Memory B cell (primary cell): Measurements from ENCODE around the gene COL4A2.
A peak's percentile ranks its signal among the peaks of the same experiment; 100 is the strongest.
"Not testable (repeated sequence)": the region's sequence is repeated elsewhere in the genome, so short reads cannot be mapped to it uniquely, and the experiment has no call there.

Source experiments
- ATAC-seq: fragments of 150-1000 bp; cut with Tn5 transposase; 2 replicates; pipeline ENCODE4 v1.10.0; 2021; ENCODE audit warnings: low read depth, mild to moderate bottlenecking, moderate library complexity
- DNase-seq, 2 donors: peaks; one replicate each; pipeline ENCODE4 v3.0.0; 2022; ENCODE audit warnings: low spot score in 2 of 2
- H3K27ac Mint-ChIP-seq: one replicate; pipeline ENCODE4 v1.8.0; 2022; ENCODE audit warnings: mild to moderate bottlenecking, moderate library complexity, mixed read lengths
- H3K27me3 Mint-ChIP-seq: one replicate; pipeline ENCODE4 v1.8.0; 2022; ENCODE audit warnings: mixed read lengths
- H3K36me3 Mint-ChIP-seq: one replicate; pipeline ENCODE4 v1.8.0; 2022; ENCODE audit warnings: mild to moderate bottlenecking, mixed read lengths
- H3K4me1 Mint-ChIP-seq: one replicate; pipeline ENCODE4 v1.8.0; 2022; ENCODE audit warnings: mixed read lengths
- H3K4me3 Mint-ChIP-seq: one replicate; pipeline ENCODE4 v1.8.0; 2022; ENCODE audit warnings: mild to moderate bottlenecking, moderate library complexity, mixed read lengths
- H3K9me3 Mint-ChIP-seq: one replicate; pipeline ENCODE4 v1.8.0; 2022; ENCODE audit warnings: mixed read lengths

COL4A2 gene

GRCh38 chr13:110450016-110450900, 143.2 kb downstream of the COL4A2 start:
- Mint-ChIP-seq H3K4me3 (no peak overlapping the region), H3K36me3 (no peaks in the 10 kb centered on the region), H3K9me3 (no peaks in the 10 kb centered on the region), H3K4me1 (peaks cover 8% of the 10 kb centered on the region), H3K27me3 (peaks cover 18% of the 10 kb centered on the region), H3K27ac (no peak overlapping the region)
- ATAC-seq (no peak), DNase-seq (no peak)

- no peak for DNase-seq
- Mint-ChIP-seq H3K9me3 (no peaks in the 10 kb centered on the region), H3K4me3 (no peak overlapping the region), H3K27ac (no peak overlapping the region), H3K36me3 (no peaks in the 10 kb centered on the region), H3K27me3 (peaks cover 14% of the 10 kb centered on the region), H3K4me1 (peaks cover 7% of the 10 kb centered on the region)
- ATAC-seq = no peak
These were observed 144.1 kb downstream of the COL4A2 start for GRCh38 chr13:110450941-110451730.

GRCh38 chr13:110453091-110453490, 146.0 kb downstream of the COL4A2 start:
- H3K27me3 Mint-ChIP-seq, H3K27ac Mint-ChIP-seq, H3K4me1 Mint-ChIP-seq, H3K9me3 Mint-ChIP-seq, ATAC-seq, H3K36me3 Mint-ChIP-seq, H3K4me3 Mint-ChIP-seq, DNase-seq: not testable (repeated sequence)

GRCh38 chr13:110453797-110454196, 146.7 kb downstream of the COL4A2 start:
- no peak for ATAC-seq
- Mint-ChIP-seq H3K4me3 (no peak overlapping the region), H3K36me3 (no peaks in the 10 kb centered on the region), H3K4me1 (peaks cover 6% of the 10 kb centered on the region), H3K27ac (no peak overlapping the region), H3K27me3 (peaks cover 8% of the 10 kb centered on the region), H3K9me3 (no peaks in the 10 kb centered on the region)
- no peak for DNase-seq

- peaks cover 8% of the 10 kb centered on the region for H3K27me3 Mint-ChIP-seq
- DNase-seq (no peak), ATAC-seq (no peak)
- peaks cover 11% of the 10 kb centered on the region for H3K4me1 Mint-ChIP-seq
- H3K27ac Mint-ChIP-seq = no peak overlapping the region
- H3K9me3 Mint-ChIP-seq = no peaks in the 10 kb centered on the region
- no peak overlapping the region for H3K4me3 Mint-ChIP-seq
- H3K36me3 Mint-ChIP-seq = no peaks in the 10 kb centered on the region
These were observed 147.3 kb downstream of the COL4A2 start for GRCh38 chr13:110454227-110454859.

GRCh38 chr13:110454956-110455355, 147.9 kb downstream of the COL4A2 start:
- ATAC-seq (no peak), DNase-seq (no peak)
- Mint-ChIP-seq H3K9me3 (no peaks in the 10 kb centered on the region), H3K4me1 (peaks cover 11% of the 10 kb centered on the region), H3K27ac (no peak overlapping the region), H3K27me3 (peaks cover 6% of the 10 kb centered on the region), H3K36me3 (no peaks in the 10 kb centered on the region), H3K4me3 (no peak overlapping the region)

GRCh38 chr13:110455444-110455843, 148.4 kb downstream of the COL4A2 start:
- H3K9me3 Mint-ChIP-seq = no peaks in the 10 kb centered on the region
- no peak for ATAC-seq
- no peak overlapping the region for H3K4me3 Mint-ChIP-seq
- H3K36me3 Mint-ChIP-seq = no peaks in the 10 kb centered on the region
- peaks cover 6% of the 10 kb centered on the region for H3K27me3 Mint-ChIP-seq
- peaks cover 11% of the 10 kb centered on the region for H3K4me1 Mint-ChIP-seq
- no peak for DNase-seq
- no peak overlapping the region for H3K27ac Mint-ChIP-seq

GRCh38 chr13:110455941-110456340, 148.9 kb downstream of the COL4A2 start:
- ATAC-seq = peak; percentile 94
- Mint-ChIP-seq H3K9me3 (no peaks in the 10 kb centered on the region), H3K27me3 (peaks cover 6% of the 10 kb centered on the region)

GRCh38 chr13:110456550-110456949, 149.5 kb downstream of the COL4A2 start:
- H3K4me1 Mint-ChIP-seq = peaks cover 11% of the 10 kb centered on the region
- no peaks in the 10 kb centered on the region for H3K9me3 Mint-ChIP-seq
- no peak for DNase-seq
- no peaks in the 10 kb centered on the region for H3K36me3 Mint-ChIP-seq
- no peak overlapping the region for H3K27ac Mint-ChIP-seq
- ATAC-seq = no peak
- no peak overlapping the region for H3K4me3 Mint-ChIP-seq
- H3K27me3 Mint-ChIP-seq = peaks cover 6% of the 10 kb centered on the region

More at GRCh38 chr13:110455941-110456340, 148.9 kb downstream of the COL4A2 start:
- H3K4me1 Mint-ChIP-seq = peaks cover 11% of the 10 kb centered on the region
- no peaks in the 10 kb centered on the region for H3K36me3 Mint-ChIP-seq
- H3K4me3 Mint-ChIP-seq = peak overlapping the region; percentile 45
- H3K27ac Mint-ChIP-seq = no peak overlapping the region
- peak; percentile 67 to 68 for DNase-seq

- Mint-ChIP-seq H3K27me3 (peaks cover 6% of the 10 kb centered on the region), H3K36me3 (no peaks in the 10 kb centered on the region), H3K4me1 (peaks cover 11% of the 10 kb centered on the region), H3K27ac (no peak overlapping the region), H3K4me3 (no peak overlapping the region), H3K9me3 (no peaks in the 10 kb centered on the region)
- no peak for ATAC-seq
- no peak for DNase-seq
These were observed 150.3 kb downstream of the COL4A2 start for GRCh38 chr13:110457361-110457760.

- Mint-ChIP-seq H3K4me1 (peaks cover 11% of the 10 kb centered on the region), H3K9me3 (no peaks in the 10 kb centered on the region), H3K27ac (no peak overlapping the region), H3K4me3 (no peak overlapping the region), H3K36me3 (no peaks in the 10 kb centered on the region), H3K27me3 (peaks cover 6% of the 10 kb centered on the region)
- ATAC-seq (no peak), DNase-seq (no peak)
These were observed 150.9 kb downstream of the COL4A2 start for GRCh38 chr13:110458017-110458416.

GRCh38 chr13:110458594-110459365, 151.7 kb downstream of the COL4A2 start:
- peaks cover 13% of the 10 kb centered on the region for H3K4me1 Mint-ChIP-seq
- peak overlapping the region; percentile 73 for H3K27ac Mint-ChIP-seq
- H3K4me3 Mint-ChIP-seq = no peak overlapping the region
- H3K36me3 Mint-ChIP-seq = no peaks in the 10 kb centered on the region
- no peaks in the 10 kb centered on the region for H3K9me3 Mint-ChIP-seq
- ATAC-seq (peak; percentile 34), DNase-seq (no peak)
- peaks cover 6% of the 10 kb centered on the region for H3K27me3 Mint-ChIP-seq

- H3K36me3 Mint-ChIP-seq = no peaks in the 10 kb centered on the region
- no peaks in the 10 kb centered on the region for H3K27me3 Mint-ChIP-seq
- H3K4me1 Mint-ChIP-seq = peaks cover 23% of the 10 kb centered on the region
- no peaks in the 10 kb centered on the region for H3K9me3 Mint-ChIP-seq
- H3K4me3 Mint-ChIP-seq = no peak overlapping the region
- ATAC-seq (no peak), DNase-seq (no peak)
- H3K27ac Mint-ChIP-seq = no peak overlapping the region
These were observed 155.0 kb downstream of the COL4A2 start for GRCh38 chr13:110462091-110462490.
